Neuron (in vitro differentiated cells): Measurements from ENCODE around the gene GPRIN1.

Source experiments
- H2AFZ ChIP-seq: one replicate; pipeline ENCODE4 v1.6.1; 2013; ENCODE audit warnings: low read depth, mild to moderate bottlenecking, inconsistent platforms, low read length, moderate library complexity
- H3K27me3 ChIP-seq: one replicate; pipeline ENCODE4 v1.6.1; 2013; ENCODE audit warnings: low read length; ENCODE audit not compliant: insufficient read depth
- H3K36me3 ChIP-seq: one replicate; pipeline ENCODE4 v1.6.1; 2013; ENCODE audit warnings: low read length; ENCODE audit not compliant: insufficient read depth
- H3K4me1 ChIP-seq: one replicate; pipeline ENCODE4 v1.6.1; 2013; ENCODE audit warnings: low read length; ENCODE audit not compliant: insufficient read depth
- H3K4me3 ChIP-seq: 2 replicates; pipeline ENCODE4 v1.5.1; 2013; ENCODE audit warnings: mild to moderate bottlenecking, low read length, moderate library complexity
- H3K9me3 ChIP-seq: one replicate; pipeline ENCODE4 v1.6.1; 2013; ENCODE audit warnings: low read length

Gene GPRIN1

DNA sequence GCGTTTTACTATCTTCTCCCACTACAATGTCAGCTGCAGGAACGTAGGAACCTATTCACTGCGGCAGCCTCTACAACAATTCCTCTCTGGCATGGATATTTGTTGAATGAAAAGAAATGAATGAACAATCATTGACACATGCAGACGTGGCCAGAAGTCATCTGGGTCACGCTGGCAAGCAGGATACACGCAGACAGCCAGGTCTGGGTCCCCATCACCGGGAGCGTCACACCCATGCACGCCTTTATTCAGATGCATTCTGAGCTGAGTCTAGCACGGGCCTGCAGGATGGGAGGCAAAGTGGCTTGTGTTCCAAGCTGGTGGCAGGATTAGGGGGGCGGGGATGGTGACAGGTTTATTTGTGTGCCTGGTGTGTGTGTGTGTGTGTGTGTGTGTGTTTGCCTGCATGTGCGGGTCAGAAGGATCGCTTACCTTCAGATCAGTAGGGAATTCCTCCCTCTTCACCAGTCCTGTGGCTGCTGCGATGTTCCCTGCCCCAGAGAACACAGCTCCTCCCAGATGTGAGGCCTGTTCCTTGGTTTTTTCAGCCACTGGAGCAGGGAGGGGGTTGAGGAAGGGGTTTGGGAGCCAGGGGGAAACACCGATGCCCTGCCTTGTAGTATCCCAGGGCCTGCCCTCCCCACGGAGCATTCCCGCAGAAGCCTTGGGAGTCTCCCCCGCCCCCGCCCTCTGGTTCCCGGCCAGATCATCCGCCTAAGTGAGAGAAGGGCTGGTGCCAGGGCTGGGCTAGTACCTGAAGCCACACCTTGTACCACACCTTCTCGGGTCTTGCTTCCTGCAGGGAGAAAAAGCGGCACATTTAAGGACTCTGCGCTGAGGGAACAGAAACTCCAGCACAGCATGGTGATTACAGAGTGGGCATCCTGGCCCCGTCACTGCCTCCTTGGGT lies 16.3 kb upstream of the GPRIN1 start:
- H3K4me1 ChIP-seq: peaks cover 19% of the 10 kb centered on the region
- peaks cover 85% of the 10 kb centered on the region for H3K27me3 ChIP-seq
- no peaks in the 10 kb centered on the region for H3K36me3 ChIP-seq
- no peaks in the 10 kb centered on the region for H3K9me3 ChIP-seq
- H2AFZ ChIP-seq: no peak overlapping the region
- H3K4me3 ChIP-seq: no peak overlapping the region

- peaks cover 85% of the 10 kb centered on the region for H3K27me3 ChIP-seq
- H3K9me3 ChIP-seq: no peaks in the 10 kb centered on the region
- H3K36me3 ChIP-seq: no peaks in the 10 kb centered on the region
- H2AFZ ChIP-seq: no peak overlapping the region
- H3K4me1 ChIP-seq: peaks cover 12% of the 10 kb centered on the region
- H3K4me3 ChIP-seq: no peak overlapping the region
These were observed 15.6 kb upstream of the GPRIN1 start for GRCh38 chr5:176625512-176625911.

- H3K4me1 ChIP-seq: peaks cover 10% of the 10 kb centered on the region
- no peak overlapping the region for H3K4me3 ChIP-seq
- H3K36me3 ChIP-seq: no peaks in the 10 kb centered on the region
- H3K27me3 ChIP-seq: peaks cover 85% of the 10 kb centered on the region
- no peaks in the 10 kb centered on the region for H3K9me3 ChIP-seq
- H2AFZ ChIP-seq: no peak overlapping the region
These were observed 15.0 kb upstream of the GPRIN1 start for GRCh38 chr5:176624938-176625337.

- peaks cover 7% of the 10 kb centered on the region for H3K4me1 ChIP-seq
- H3K4me3 ChIP-seq: no peak overlapping the region
- H2AFZ ChIP-seq: no peak overlapping the region
- peaks cover 84% of the 10 kb centered on the region for H3K27me3 ChIP-seq
- no peaks in the 10 kb centered on the region for H3K9me3 ChIP-seq
- H3K36me3 ChIP-seq: no peaks in the 10 kb centered on the region
These were observed 14.2 kb upstream of the GPRIN1 start for GRCh38 chr5:176624142-176624541.

- H2AFZ ChIP-seq: no peak overlapping the region
- peaks cover 68% of the 10 kb centered on the region for H3K27me3 ChIP-seq
- no peaks in the 10 kb centered on the region for H3K9me3 ChIP-seq
- H3K4me1 ChIP-seq: peaks cover 12% of the 10 kb centered on the region
- H3K4me3 ChIP-seq: no peak overlapping the region
- no peaks in the 10 kb centered on the region for H3K36me3 ChIP-seq
These were observed 11.7 kb upstream of the GPRIN1 start for GRCh38 chr5:176621661-176622079.

DNA sequence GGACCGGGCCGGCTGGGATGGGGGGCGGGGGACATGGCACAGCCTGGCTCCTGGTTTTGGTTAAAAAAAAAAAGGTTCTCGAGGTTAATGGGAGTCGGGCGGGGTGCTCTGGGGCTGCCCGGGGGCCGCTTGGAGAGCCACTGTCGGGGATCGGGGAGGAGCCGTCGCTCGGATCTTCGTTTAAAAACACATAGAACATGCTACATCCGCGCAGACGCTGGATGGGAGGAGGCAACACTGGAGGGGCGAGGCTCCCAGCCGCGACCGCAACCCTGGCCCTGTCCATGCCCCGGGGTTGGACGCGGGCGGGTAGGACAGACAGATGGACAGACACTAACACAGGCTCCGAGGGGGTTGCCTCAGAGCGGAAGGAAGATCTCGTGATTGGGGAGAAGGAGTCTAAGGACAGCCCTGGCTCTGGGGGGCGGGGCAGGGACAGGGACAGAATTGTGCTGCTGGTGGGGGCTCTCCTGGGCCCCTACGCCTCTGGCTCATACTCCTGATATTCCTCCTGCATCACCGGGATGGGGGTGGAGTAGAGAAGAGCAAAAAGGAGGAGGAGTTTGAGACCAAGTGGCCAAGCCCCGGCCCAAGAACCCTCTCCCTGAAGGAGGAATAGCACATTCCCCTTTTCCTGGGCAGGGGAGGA lies 10.5 kb upstream of the GPRIN1 start:
- Histone ChIP-seq H3K9me3 (no peaks in the 10 kb centered on the region), H3K36me3 (no peaks in the 10 kb centered on the region), H3K27me3 (peaks cover 64% of the 10 kb centered on the region), H2AFZ (no peak overlapping the region), H3K4me1 (peaks cover 14% of the 10 kb centered on the region), H3K4me3 (no peak overlapping the region)

DNA sequence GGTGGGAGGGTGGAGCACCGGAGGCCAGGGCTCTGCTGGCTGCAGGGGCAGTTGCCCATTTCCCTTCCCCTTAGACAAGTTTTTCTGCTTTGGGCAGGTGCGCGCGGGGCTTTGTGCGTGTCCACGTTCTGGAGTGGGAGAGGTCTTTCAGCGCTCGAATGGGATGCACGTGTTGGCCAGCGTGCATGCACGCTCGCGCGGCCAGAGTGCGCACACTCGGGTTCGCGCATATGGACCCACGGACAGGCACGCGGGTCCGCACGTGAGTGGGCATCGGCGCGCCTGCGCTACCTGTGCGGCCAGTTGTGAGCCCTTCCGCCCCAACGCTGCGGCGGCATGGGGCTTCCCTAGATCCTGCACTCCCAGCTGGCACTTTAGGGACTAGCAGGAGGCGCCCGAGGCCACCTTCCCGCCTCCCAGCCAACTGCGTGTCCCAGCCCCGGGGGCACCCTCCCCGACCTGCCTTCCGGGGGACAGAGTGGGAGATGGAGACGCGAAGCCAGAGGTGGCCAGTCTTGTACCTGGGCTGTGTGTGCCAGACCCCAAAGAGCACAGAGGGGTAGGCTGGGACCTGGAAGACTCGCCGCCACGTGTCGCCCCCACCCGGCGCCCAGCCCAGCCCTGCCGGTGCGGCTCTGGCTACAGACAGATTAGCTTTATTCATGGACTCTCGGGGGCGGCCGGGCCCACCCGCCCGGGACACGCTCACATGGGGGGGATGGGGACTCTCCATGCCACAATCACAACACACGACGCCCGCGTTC lies 9.8 kb upstream of the GPRIN1 start:
- H3K9me3 ChIP-seq: no peaks in the 10 kb centered on the region
- peaks cover 57% of the 10 kb centered on the region for H3K27me3 ChIP-seq
- H3K36me3 ChIP-seq: no peaks in the 10 kb centered on the region
- H3K4me1 ChIP-seq: peaks cover 14% of the 10 kb centered on the region
- no peak overlapping the region for H3K4me3 ChIP-seq
- H2AFZ ChIP-seq: no peak overlapping the region

DNA sequence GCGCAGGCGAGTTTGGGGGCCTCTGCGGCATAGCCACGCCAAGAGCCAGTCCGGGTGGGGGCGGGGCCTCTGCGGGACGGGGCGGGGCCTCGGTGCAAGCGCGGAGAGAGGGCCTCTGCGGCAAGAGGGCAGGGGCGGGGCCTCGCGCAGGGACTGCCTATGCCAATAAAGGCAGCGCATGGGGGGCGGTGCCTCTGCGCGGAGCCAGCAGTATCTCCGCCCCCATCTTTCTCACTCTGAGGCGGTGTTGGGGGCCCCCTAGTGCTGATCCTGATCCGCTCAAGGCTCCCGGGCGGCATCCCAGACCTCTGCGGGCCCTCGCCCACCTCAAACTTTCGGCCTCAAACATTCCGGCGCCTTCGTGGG lies 9.2 kb upstream of the GPRIN1 start:
- Histone ChIP-seq H3K4me1 (peaks cover 16% of the 10 kb centered on the region), H3K36me3 (no peaks in the 10 kb centered on the region), H2AFZ (no peak overlapping the region), H3K27me3 (peaks cover 56% of the 10 kb centered on the region), H3K4me3 (no peak overlapping the region), H3K9me3 (no peaks in the 10 kb centered on the region)

DNA sequence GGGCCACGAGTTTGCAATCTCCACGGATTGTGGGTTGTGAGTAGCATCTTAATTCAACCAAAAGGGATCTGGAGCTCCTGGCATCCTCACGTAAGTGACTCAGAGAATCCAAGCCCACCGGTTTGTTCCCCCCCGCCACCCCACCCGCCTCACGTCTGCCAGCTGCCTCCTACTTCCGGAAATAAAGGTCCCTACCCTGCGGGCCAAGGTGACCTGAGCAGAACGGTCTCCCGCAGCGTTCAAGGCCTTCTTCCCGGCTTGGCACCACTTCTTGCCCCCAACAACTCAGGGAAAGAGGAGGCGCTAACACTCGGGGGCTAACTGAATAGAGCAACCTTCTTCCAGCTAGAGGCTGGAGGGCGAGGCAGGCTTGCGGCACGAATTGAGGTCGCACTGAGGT lies 8.8 kb upstream of the GPRIN1 start:
- H3K27me3 ChIP-seq: peaks cover 52% of the 10 kb centered on the region
- H2AFZ ChIP-seq: no peak overlapping the region
- H3K9me3 ChIP-seq: no peaks in the 10 kb centered on the region
- no peaks in the 10 kb centered on the region for H3K36me3 ChIP-seq
- H3K4me1 ChIP-seq: peaks cover 20% of the 10 kb centered on the region
- H3K4me3 ChIP-seq: no peak overlapping the region

GRCh38 chr5:176616511-176616910 lies 6.6 kb upstream of the GPRIN1 start:
- peaks cover 37% of the 10 kb centered on the region for H3K27me3 ChIP-seq

DNA sequence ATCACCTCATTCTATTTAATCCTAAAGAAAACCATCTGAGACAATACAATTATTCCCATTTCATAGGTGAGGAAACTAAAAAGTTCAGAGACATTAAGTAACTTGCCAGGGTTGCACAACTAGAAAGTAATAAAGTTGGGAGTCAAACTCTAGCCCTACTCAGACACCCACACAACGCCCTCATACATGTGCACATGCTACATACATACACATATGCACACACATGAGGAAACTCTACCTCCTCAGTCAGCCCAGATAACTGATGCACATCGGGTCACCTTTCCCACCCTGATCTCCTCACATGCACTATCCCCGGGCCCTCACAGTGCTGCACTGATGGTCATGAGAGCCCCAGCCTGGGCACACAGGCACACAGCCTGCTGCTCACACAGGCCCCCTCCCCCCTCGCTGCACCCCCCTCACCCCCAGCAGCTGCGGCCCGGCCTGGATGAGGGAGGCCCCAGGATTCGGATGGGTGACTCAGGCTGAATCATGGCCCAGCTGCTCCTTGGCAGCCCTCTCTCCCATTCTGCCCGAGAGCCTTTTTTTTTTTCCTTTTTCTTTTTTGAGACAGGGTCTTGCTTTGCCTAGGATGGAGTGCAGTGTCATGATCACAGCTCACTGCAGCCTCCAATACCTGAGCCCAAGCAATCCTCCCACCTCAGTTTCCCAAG lies 5.0 kb upstream of the GPRIN1 start:
- Histone ChIP-seq H3K9me3 (no peaks in the 10 kb centered on the region), H3K36me3 (no peaks in the 10 kb centered on the region), H3K4me1 (peaks cover 32% of the 10 kb centered on the region), H3K4me3 (no peak overlapping the region), H3K27me3 (peaks cover 22% of the 10 kb centered on the region), H2AFZ (no peak overlapping the region)

More at GRCh38 chr5:176616511-176616910, 6.6 kb upstream of the GPRIN1 start:
- peaks cover 30% of the 10 kb centered on the region for H3K4me1 ChIP-seq
- H3K9me3 ChIP-seq: no peaks in the 10 kb centered on the region
- no peak overlapping the region for H3K4me3 ChIP-seq
- no peak overlapping the region for H2AFZ ChIP-seq
- no peaks in the 10 kb centered on the region for H3K36me3 ChIP-seq

DNA sequence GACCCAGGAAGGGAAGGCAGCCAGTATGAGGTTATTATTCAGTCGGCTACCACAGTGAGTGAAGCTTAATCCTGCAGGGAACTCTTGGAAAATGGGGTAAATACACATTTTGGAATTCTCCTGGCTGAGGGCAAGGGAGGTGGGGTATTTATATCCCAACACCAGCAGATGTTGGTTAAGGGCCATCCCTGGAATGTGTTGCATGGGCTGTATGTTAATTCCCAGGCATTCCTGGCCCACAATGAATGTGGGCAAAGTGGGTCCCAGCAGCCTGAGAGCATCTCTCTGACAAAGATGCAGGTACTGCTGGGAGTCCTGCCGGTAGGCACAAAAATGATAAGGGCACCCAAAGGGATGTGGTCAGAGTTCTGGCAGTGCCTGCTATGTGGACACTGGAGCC lies 2.9 kb upstream of the GPRIN1 start:
- no peak overlapping the region for H2AFZ ChIP-seq
- H3K4me3 ChIP-seq: no peak overlapping the region
- H3K27me3 ChIP-seq: peaks cover 9% of the 10 kb centered on the region
- peaks cover 2% of the 10 kb centered on the region for H3K36me3 ChIP-seq
- peaks cover 38% of the 10 kb centered on the region for H3K4me1 ChIP-seq
- no peaks in the 10 kb centered on the region for H3K9me3 ChIP-seq
